Activated CD4-positive, alpha-beta T cell treated with anti-CD3 and anti-CD28 coated beads for 4 hours (primary cell): ENCODE results near the gene SLC37A3.

Experiments used
- DNase-seq, 2 donors: peaks; one replicate each; pipeline ENCODE4 v3.0.0-alpha.2; 2020

SLC37A3 gene

GRCh38 chr7:140400381-140400780 lies 2.1 kb upstream of the SLC37A3 start:
- DNase-seq = no peak

- DNase-seq = no peak
These were observed 491 bp upstream of the SLC37A3 start for GRCh38 chr7:140398821-140399220.

GRCh38 chr7:140393756-140394306 lies 4.5 kb downstream of the SLC37A3 start:
- DNase-seq = no peak

- no peak for DNase-seq
These were observed 6.7 kb downstream of the SLC37A3 start for GRCh38 chr7:140391634-140392033.

GRCh38 chr7:140390466-140391190 lies 7.7 kb downstream of the SLC37A3 start:
- no peak for DNase-seq

GRCh38 chr7:140390034-140390433 lies 8.3 kb downstream of the SLC37A3 start:
- DNase-seq = no peak

GRCh38 chr7:140389445-140389844 lies 8.9 kb downstream of the SLC37A3 start:
- no peak for DNase-seq

- DNase-seq = no peak
These were observed 13.3 kb downstream of the SLC37A3 start for GRCh38 chr7:140384894-140385545.

- DNase-seq = no peak
These were observed 14.2 kb downstream of the SLC37A3 start for GRCh38 chr7:140383954-140384713.

- peak; percentile 7 to 21 for DNase-seq
These were observed 22.2 kb downstream of the SLC37A3 start for GRCh38 chr7:140375892-140376730.

- no peak for DNase-seq
These were observed 23.0 kb downstream of the SLC37A3 start for GRCh38 chr7:140375323-140375722.

GRCh38 chr7:140369294-140369693 lies 29.0 kb downstream of the SLC37A3 start:
- no peak for DNase-seq

- no peak for DNase-seq
These were observed 30.8 kb downstream of the SLC37A3 start for GRCh38 chr7:140367528-140367927.

- no peak for DNase-seq
These were observed 33.5 kb downstream of the SLC37A3 start for GRCh38 chr7:140364819-140365218.

GRCh38 chr7:140360697-140361229 lies 37.6 kb downstream of the SLC37A3 start:
- no peak for DNase-seq

GRCh38 chr7:140358412-140359051 lies 39.8 kb downstream of the SLC37A3 start:
- peak in 1 of 2 donors; percentile 23 for DNase-seq

- DNase-seq = no peak
These were observed 40.3 kb downstream of the SLC37A3 start for GRCh38 chr7:140358024-140358411.

- DNase-seq = no peak
These were observed 48.3 kb downstream of the SLC37A3 start for GRCh38 chr7:140350056-140350455.

GRCh38 chr7:140349144-140349771 lies 49.1 kb downstream of the SLC37A3 start:
- no peak for DNase-seq

GRCh38 chr7:140348161-140348849 lies 50.0 kb downstream of the SLC37A3 start:
- no peak for DNase-seq

- DNase-seq = no peak
These were observed 51.1 kb downstream of the SLC37A3 start for GRCh38 chr7:140347218-140347617.
